Astrocyte of the spinal cord (primary cell): ENCODE results near the gene TXNDC16.

Experiments
- DNase-seq: peaks from one replicate; pipeline ENCODE4 v3.0.0; 2011; ENCODE audit warnings: low read depth, low spot score
- H3K4me3 ChIP-seq: 2 replicates; pipeline ENCODE4 v1.5.1; 2011; ENCODE audit warnings: low read depth, mild to moderate bottlenecking, low read length, moderate library complexity
- CTCF ChIP-seq: IDR thresholded peaks from 2 replicates; pipeline ENCODE4 v1.5.1; 2012; ENCODE audit warnings: low read depth, mild to moderate bottlenecking, low read length, inconsistent platforms
- in situ Hi-C: cut with HindIII; loops from 2 replicates; pipeline ENCODE4 v1.10.0; 2017; ENCODE audit warnings: low sequenced_read_pairs

The TXNDC16 gene

DNA sequence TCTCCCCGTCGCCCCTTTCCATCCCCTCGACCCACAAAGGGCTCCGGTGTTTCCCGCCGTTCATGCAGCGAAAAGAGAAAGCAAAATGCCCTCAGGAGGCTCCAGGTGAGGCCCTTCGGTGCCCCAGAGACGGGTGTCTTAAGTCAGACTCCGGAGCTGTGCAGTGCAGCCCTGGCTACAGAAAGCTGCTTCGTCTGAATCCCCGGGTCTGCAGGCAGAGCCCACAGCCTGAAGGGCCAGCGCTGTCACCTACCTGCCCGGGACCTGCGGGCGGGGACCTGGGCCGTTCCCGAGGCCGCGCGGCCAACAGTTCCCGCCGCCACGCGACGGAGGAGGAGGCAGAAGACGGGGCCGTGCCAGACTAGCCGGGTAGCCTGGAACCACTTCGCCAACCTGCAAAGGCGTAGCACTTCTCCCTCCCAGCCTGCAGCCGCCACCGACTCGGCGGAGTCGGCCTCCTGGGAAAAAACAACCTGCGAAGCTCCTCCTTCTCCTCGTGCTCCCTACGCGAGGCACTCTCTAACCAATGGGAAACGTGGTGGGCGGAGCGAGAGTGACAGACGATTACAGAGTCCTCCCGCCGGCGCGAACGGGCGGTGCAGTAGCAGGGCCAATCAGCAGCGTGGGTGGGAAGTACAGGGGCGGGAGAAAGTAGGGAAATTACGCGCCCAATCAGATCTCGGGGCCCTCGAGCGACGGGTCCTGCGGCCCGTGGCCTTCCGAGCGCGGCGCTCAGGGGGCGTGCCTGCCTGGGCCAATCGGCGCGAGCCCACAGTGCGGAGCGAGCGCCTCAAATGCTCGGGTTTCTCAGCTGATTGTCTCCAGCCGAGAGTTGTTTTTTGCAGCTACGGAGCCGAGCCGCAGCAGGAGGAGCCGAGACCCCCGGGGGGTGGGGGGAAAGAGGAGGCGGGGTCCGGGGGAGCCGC lies at the start of gene TXNDC16, which contains the start of gene GPR137C:
TSS of gene TXNDC16 (minus strand) at position 443 of the 926 bp plus-strand sequence. CDS start 8,948 bp downstream, outside the sequence.
TSS of gene GPR137C (plus strand) at position 774 of the 926 bp plus-strand sequence. CDS start 312 bp downstream, outside the sequence.
- DNase-seq, result peak; percentile 99
- TF ChIP-seq CTCF, result no peak
- in situ Hi-C loops, result no loop called here
- peak within 1 kb of the TSS; percentile 72 for H3K4me3 ChIP-seq

- DNase-seq, result no peak
- H3K4me3 ChIP-seq, result no peak overlapping the region
- in situ Hi-C loops, result no loop called here
- TF ChIP-seq CTCF, result no peak
These were observed 47.7 kb upstream of the TXNDC16 start for GRCh38 chr14:52599974-52600373.

GRCh38 chr14:52598568-52598967 lies 46.3 kb upstream of the TXNDC16 start:
- no peak for DNase-seq
- in situ Hi-C loops, result no loop called here
- no peak for TF ChIP-seq CTCF
- no peak overlapping the region for H3K4me3 ChIP-seq

DNA sequence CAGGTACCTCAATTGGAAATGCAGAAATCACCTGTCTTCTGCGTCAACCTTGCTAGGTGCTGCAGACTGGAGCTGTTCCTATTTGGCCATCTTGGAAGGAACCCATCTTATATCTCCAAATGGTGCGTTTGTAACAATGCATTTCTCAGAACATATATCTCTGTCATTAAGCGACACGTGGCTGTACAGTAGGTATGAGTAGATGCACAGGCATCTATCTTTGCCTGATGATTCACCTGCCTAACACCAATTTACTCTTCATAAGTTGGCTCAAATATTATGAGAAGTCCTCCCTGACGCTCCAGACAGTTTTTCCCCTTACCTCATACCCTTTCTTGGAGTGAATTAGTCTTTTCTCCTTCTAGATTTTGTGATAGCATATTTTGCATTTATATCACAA lies 44.6 kb upstream of the TXNDC16 start:
- no peak for DNase-seq
- in situ Hi-C loops, result no loop called here
- no peak for TF ChIP-seq CTCF
- H3K4me3 ChIP-seq, result no peak overlapping the region

GRCh38 chr14:52596320-52596719 lies 44.0 kb upstream of the TXNDC16 start:
- no peak for TF ChIP-seq CTCF

DNA sequence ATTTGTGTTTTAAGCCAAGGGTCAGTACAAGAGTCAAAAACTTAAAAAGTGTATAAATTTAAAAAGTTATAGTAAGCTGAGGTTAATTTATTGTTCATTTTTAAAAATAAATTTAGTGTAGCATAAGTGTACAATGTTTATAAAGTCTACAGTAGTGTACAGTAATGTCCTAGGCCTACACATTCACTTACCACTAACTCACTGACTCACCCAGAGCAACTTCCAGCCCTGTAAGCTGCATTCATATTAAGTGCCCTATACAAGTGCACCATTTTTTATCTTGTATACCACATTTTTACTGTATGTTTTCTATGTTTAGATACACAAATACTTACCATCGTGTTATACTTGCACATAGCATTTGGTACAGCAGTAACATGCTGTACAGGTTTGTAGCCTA lies 38.0 kb upstream of the TXNDC16 start:
- no peak for TF ChIP-seq CTCF
- DNase-seq, result no peak
- H3K4me3 ChIP-seq, result no peak overlapping the region
- in situ Hi-C loops, result no loop called here

More at GRCh38 chr14:52596320-52596719, 44.0 kb upstream of the TXNDC16 start:
- in situ Hi-C loops, result no loop called here
- DNase-seq, result no peak
- H3K4me3 ChIP-seq, result no peak overlapping the region
